Stimulated activated CD8-positive, alpha-beta memory T cell treated with anti-CD3 and anti-CD28 coated beads, Interleukin-12 subunit alpha, Interleukin-12 subunit beta, amount 100 ng/mL, for 4 hours (primary cell): ENCODE results near the gene DCBLD1.
A peak's percentile ranks its signal among the peaks of the same experiment; 100 is the strongest.

Experiments used
- DNase-seq: peaks from one replicate; pipeline ENCODE4 v3.0.0-alpha.2; 2020; ENCODE audit warnings: low read depth

Gene DCBLD1

GRCh38 chr6:117531346-117531745 is 48.9 kb downstream of the DCBLD1 start:
- no peak for DNase-seq

- DNase-seq, result no peak
Observed at GRCh38 chr6:117531809-117532725, 49.6 kb downstream of the DCBLD1 start.

GRCh38 chr6:117533775-117534174 is 51.3 kb downstream of the DCBLD1 start:
- no peak for DNase-seq

GRCh38 chr6:117534974-117535373 is 52.5 kb downstream of the DCBLD1 start:
- no peak for DNase-seq

GRCh38 chr6:117536317-117536716 is 53.8 kb downstream of the DCBLD1 start:
- DNase-seq, result no peak

GRCh38 chr6:117538615-117539014 is 56.1 kb downstream of the DCBLD1 start:
- no peak for DNase-seq

GRCh38 chr6:117540670-117541069 is 58.2 kb downstream of the DCBLD1 start:
- no peak for DNase-seq

- DNase-seq, result no peak
Observed at GRCh38 chr6:117542493-117542892, 60.0 kb downstream of the DCBLD1 start.

- no peak for DNase-seq
Observed at GRCh38 chr6:117544716-117545115, 62.2 kb downstream of the DCBLD1 start.

- DNase-seq, result no peak
Observed at GRCh38 chr6:117545161-117545595, 62.7 kb downstream of the DCBLD1 start.

- DNase-seq, result no peak
Observed at GRCh38 chr6:117546674-117547073, 64.2 kb downstream of the DCBLD1 start.

GRCh38 chr6:117547688-117548621 is 65.5 kb downstream of the DCBLD1 start:
- peak; percentile 29 for DNase-seq

- peak; percentile 6 for DNase-seq
Observed at GRCh38 chr6:117548797-117549301, 66.4 kb downstream of the DCBLD1 start.

- DNase-seq, result no peak
Observed at GRCh38 chr6:117549611-117550010, 67.1 kb downstream of the DCBLD1 start.

GRCh38 chr6:117550078-117550600 is 67.7 kb downstream of the DCBLD1 start:
- no peak for DNase-seq

- no peak for DNase-seq
Observed at GRCh38 chr6:117550618-117551242, 68.3 kb downstream of the DCBLD1 start.

- no peak for DNase-seq
Observed at GRCh38 chr6:117552618-117553017, 70.1 kb downstream of the DCBLD1 start.

- no peak for DNase-seq
Observed at GRCh38 chr6:117553142-117553541, 70.7 kb downstream of the DCBLD1 start.

- no peak for DNase-seq
Observed at GRCh38 chr6:117555262-117555849, 72.9 kb downstream of the DCBLD1 start.

- peak; percentile 15 for DNase-seq
Observed at GRCh38 chr6:117555882-117556498, 73.5 kb downstream of the DCBLD1 start.

GRCh38 chr6:117557951-117558350 is 75.5 kb downstream of the DCBLD1 start:
- DNase-seq, result no peak
